ENCODE measurements around the gene ABCC8. TPM values are rescaled to one million over a fixed set of nuclear protein-coding genes. Genes with fewer than 3 reads are reported as not detected.

ABCC8 gene
- total RNA-seq, 1 donor from 2014 or later = 1.1 TPM

DNA sequence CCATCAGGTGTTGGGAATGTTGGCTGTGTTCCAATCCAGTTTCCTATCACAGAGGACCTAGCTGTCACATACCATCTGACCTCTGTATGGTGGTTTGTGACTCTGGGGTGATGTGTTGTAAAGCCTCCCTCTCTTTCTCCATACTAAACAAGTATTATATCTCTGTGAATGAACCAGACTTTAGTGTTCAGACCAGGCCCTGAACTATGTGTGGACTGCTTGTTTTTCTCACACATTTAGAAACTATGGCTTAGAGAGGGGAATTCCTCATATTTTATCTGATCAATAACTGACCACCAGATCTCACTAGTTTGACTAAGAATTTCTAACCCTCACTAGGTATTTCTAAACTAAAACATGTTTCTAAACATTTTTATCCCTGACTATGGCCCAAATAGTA lies 107.6 kb downstream of the ABCC8 start:
- Histone ChIP-seq H3K9me3 (replicated peaks) (peaks cover 60% of the 10 kb centered on the region), H3K4me3 (no peak overlapping the region), H3K4me1 (no peaks in the 10 kb centered on the region), H3K36me3 (peaks cover 69% of the 10 kb centered on the region), H3K27ac (replicated peaks) (no peak overlapping the region), H3K27me3 (ENCODE audit: low read depth) (no peaks in the 10 kb centered on the region)
- no peak for DNase-seq
- TF ChIP-seq, protein P1, sequence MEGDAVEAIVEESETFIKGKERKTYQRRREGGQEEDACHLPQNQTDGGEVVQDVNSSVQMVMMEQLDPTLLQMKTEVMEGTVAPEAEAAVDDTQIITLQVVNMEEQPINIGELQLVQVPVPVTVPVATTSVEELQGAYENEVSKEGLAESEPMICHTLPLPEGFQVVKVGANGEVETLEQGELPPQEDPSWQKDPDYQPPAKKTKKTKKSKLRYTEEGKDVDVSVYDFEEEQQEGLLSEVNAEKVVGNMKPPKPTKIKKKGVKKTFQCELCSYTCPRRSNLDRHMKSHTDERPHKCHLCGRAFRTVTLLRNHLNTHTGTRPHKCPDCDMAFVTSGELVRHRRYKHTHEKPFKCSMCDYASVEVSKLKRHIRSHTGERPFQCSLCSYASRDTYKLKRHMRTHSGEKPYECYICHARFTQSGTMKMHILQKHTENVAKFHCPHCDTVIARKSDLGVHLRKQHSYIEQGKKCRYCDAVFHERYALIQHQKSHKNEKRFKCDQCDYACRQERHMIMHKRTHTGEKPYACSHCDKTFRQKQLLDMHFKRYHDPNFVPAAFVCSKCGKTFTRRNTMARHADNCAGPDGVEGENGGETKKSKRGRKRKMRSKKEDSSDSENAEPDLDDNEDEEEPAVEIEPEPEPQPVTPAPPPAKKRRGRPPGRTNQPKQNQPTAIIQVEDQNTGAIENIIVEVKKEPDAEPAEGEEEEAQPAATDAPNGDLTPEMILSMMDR (IDR thresholded peaks at IDR 0.05; ENCODE audit: borderline replicate concordance) = no peak
- intact Hi-C loops (cut with micrococcal nuclease) = no loop called here

DNA sequence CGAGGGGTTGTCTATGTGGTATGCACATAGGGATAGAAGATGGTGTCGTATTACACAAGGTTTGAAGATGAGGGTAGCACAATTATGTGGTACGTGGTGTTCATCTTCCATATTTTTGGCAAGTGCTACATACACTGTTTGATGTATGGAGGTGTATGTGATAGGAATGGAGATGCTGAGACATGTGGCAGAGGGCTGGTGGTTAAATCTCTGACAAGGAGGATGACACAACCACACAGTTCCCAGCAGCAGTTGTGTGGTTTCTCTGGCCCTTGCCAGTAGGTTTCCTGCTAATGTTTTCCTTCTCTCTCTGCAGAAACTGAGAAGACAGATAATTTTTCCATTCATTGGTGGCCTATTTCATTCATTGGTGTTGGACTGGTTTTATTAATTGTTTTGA lies 108.1 kb downstream of the ABCC8 start:
- Histone ChIP-seq H3K4me3 (no peak overlapping the region), H3K9me3 (replicated peaks) (peaks cover 54% of the 10 kb centered on the region), H3K27ac (replicated peaks) (no peak overlapping the region), H3K4me1 (no peaks in the 10 kb centered on the region), H3K36me3 (peaks cover 63% of the 10 kb centered on the region), H3K27me3 (ENCODE audit: low read depth) (no peaks in the 10 kb centered on the region)
- DNase-seq = no peak
- TF ChIP-seq, protein P1 (IDR thresholded peaks at IDR 0.05; ENCODE audit: borderline replicate concordance) = no peak
- intact Hi-C loops (cut with micrococcal nuclease) = no loop called here

DNA sequence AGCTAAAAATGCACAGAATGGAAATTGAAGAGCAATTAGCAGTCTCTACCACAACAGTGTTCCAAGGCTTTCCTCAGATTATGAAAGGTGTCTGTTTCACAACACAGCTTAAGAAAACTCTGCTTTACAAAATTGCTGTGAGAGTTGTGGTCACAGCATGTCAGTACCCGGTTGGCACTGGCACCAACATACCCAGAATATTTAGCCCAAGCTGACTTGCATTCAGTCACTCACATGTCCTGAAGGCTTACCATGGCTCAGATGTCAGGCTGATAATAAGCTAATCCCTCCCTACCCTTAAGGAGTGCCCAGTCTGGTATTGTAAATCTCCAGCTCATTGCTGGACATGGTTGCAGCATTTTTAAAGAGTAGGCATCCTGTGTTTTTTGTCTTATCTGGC lies 110.2 kb downstream of the ABCC8 start:
- Histone ChIP-seq H3K27me3 (ENCODE audit: low read depth) (no peaks in the 10 kb centered on the region), H3K36me3 (peaks cover 43% of the 10 kb centered on the region), H3K27ac (replicated peaks) (no peak overlapping the region), H3K4me3 (no peak overlapping the region), H3K4me1 (no peaks in the 10 kb centered on the region), H3K9me3 (replicated peaks) (peaks cover 34% of the 10 kb centered on the region)
- TF ChIP-seq, protein P1 (IDR thresholded peaks at IDR 0.05; ENCODE audit: borderline replicate concordance) = no peak
- intact Hi-C loops (cut with micrococcal nuclease) = no loop called here
- DNase-seq = no peak

DNA sequence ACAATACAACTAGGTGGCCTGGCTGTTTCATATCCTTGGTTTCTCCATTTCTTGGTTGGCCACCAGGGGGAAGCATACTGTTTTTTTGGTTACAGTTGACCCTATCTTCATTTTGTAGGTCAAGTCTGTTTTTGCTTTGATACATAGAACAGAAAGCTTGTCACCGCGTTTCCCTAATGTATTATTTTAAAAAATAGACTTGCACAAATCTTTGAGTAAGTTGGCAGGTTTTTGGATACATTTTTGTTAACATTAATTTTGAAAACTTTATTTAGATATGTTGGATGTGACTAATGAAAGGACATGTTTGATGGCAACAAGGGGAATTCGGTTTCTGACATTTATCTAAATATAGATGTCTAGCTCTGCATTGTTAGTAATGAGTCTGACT lies 122.0 kb downstream of the ABCC8 start:
- peaks cover 38% of the 10 kb centered on the region for H3K4me1 ChIP-seq
- no peaks in the 10 kb centered on the region for H3K27me3 ChIP-seq (ENCODE audit: low read depth)
- intact Hi-C loops (cut with micrococcal nuclease) = no loop called here
- H3K4me3 ChIP-seq = peak overlapping the region; percentile 81
- DNase-seq = no peak
- TF ChIP-seq, protein P1 (IDR thresholded peaks at IDR 0.05; ENCODE audit: borderline replicate concordance) = peak; percentile 76
- no peak overlapping the region for H3K27ac ChIP-seq (replicated peaks)
- peaks cover 9% of the 10 kb centered on the region for H3K36me3 ChIP-seq
- no peaks in the 10 kb centered on the region for H3K9me3 ChIP-seq (replicated peaks)

DNA sequence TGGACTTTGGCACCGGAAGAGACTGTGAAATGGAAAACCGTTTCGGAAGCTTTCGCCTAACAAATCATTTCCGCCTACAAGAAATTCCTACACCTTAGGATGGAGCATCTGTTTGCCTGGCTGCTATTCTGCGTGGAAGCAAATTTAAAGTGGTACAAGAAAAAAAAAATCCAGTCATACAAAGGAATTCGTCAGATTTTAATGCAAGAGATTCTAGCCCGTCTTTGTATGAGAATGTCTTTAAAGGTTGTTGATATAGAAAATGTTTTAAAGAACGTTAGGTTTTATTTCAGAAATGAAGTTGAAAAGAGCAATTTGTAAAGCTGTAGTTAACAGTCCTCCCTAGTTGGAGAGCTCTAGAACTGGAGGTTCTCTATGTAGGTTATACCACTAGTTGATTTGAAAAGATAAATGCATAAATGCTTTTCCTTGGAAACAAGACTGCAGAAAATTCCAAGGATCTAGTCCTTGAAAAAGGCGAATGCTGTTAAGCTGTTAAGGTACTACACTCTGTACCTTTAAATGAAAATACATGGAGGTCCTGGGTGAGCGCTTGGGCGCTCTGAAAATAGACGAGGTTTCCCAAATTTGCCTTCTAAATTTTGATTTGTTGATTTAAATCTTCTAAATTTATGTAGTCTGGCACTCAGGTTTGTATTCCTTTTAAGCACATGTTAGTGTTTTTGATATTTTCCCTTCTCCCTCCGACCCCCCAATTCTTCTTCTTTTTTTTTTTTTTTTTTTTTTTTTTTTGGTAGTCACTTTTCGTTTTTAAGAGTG lies 122.6 kb downstream of the ABCC8 start:
- H3K27ac ChIP-seq (replicated peaks) = peak overlapping the region; percentile 85
- peak overlapping the region; percentile 81 for H3K4me3 ChIP-seq
- TF ChIP-seq, protein P1 (IDR thresholded peaks at IDR 0.05; ENCODE audit: borderline replicate concordance) = no peak
- peaks cover 38% of the 10 kb centered on the region for H3K4me1 ChIP-seq
- DNase-seq = no peak
- no peaks in the 10 kb centered on the region for H3K9me3 ChIP-seq (replicated peaks)
- H3K27me3 ChIP-seq (ENCODE audit: low read depth) = no peaks in the 10 kb centered on the region
- H3K36me3 ChIP-seq = peaks cover 3% of the 10 kb centered on the region
- intact Hi-C loops (cut with micrococcal nuclease) = no loop called here

Measured in left ventricle myocardium inferior (tissue), 1 donor.